HL-60 (cell line): ENCODE results near the gene TMEM163.

Experiments
- CTCF ChIP-seq: IDR thresholded peaks from one replicate; pipeline ENCODE4 v1.5.1; 2011; ENCODE audit warnings: low read length, control low read depth, inconsistent platforms; ENCODE audit not compliant: insufficient read depth
- GABPA ChIP-seq: IDR thresholded peaks from 2 replicates; pipeline ENCODE4 v1.6.1; 2012; ENCODE audit warnings: low read depth
- POLR2AphosphoS5 ChIP-seq: IDR thresholded peaks from 2 replicates; pipeline ENCODE4 v1.6.1; 2012; ENCODE audit warnings: low read depth

GRCh38 chr2:134540990-134541389, 177.8 kb downstream of the TMEM163 start:
- no peak for TF ChIP-seq POLR2AphosphoS5
- TF ChIP-seq CTCF, result no peak
- TF ChIP-seq GABPA, result no peak
